CD4-positive, alpha-beta T cell treated with Interleukin-4 for 4 hours (primary cell): ENCODE data around the gene COL4A1.

Experiments
- DNase-seq: peaks from one replicate; pipeline ENCODE4 v3.0.0-alpha.2; 2020

Gene COL4A1

GRCh38 chr13:110272651-110273050, 34.3 kb downstream of the COL4A1 start:
- DNase-seq: no peak

GRCh38 chr13:110272227-110272626, 34.7 kb downstream of the COL4A1 start:
- no peak for DNase-seq

GRCh38 chr13:110271313-110271712, 35.6 kb downstream of the COL4A1 start:
- DNase-seq: no peak

GRCh38 chr13:110270507-110270906, 36.5 kb downstream of the COL4A1 start:
- DNase-seq: no peak

- DNase-seq: no peak
Measured at GRCh38 chr13:110269509-110270185, 37.3 kb downstream of the COL4A1 start.

- DNase-seq: no peak
Measured at GRCh38 chr13:110268576-110269185, 38.3 kb downstream of the COL4A1 start.

- DNase-seq: no peak
Measured at GRCh38 chr13:110268061-110268460, 38.9 kb downstream of the COL4A1 start.

- DNase-seq: no peak
Measured at GRCh38 chr13:110266983-110267382, 40.0 kb downstream of the COL4A1 start.

- DNase-seq: no peak
Measured at GRCh38 chr13:110266431-110266809, 40.5 kb downstream of the COL4A1 start.

- no peak for DNase-seq
Measured at GRCh38 chr13:110265682-110266430, 41.1 kb downstream of the COL4A1 start.

- DNase-seq: no peak
Measured at GRCh38 chr13:110265341-110265681, 41.6 kb downstream of the COL4A1 start.

- no peak for DNase-seq
Measured at GRCh38 chr13:110264685-110265275, 42.2 kb downstream of the COL4A1 start.

GRCh38 chr13:110263888-110264287, 43.1 kb downstream of the COL4A1 start:
- DNase-seq: no peak

GRCh38 chr13:110263404-110263803, 43.6 kb downstream of the COL4A1 start:
- DNase-seq: no peak

GRCh38 chr13:110262508-110263291, 44.3 kb downstream of the COL4A1 start:
- no peak for DNase-seq

- no peak for DNase-seq
Measured at GRCh38 chr13:110262082-110262436, 44.9 kb downstream of the COL4A1 start.

- no peak for DNase-seq
Measured at GRCh38 chr13:110261166-110262081, 45.5 kb downstream of the COL4A1 start.

GRCh38 chr13:110259651-110260050, 47.3 kb downstream of the COL4A1 start:
- no peak for DNase-seq

- DNase-seq: no peak
Measured at GRCh38 chr13:110258876-110259631, 47.9 kb downstream of the COL4A1 start.

GRCh38 chr13:110257408-110257807, 49.5 kb downstream of the COL4A1 start:
- DNase-seq: no peak
